ENCODE measurements around the gene CPA2.

Gene CPA2

GRCh38 chr7:130281260-130281659 lies 14.6 kb downstream of the CPA2 start:
- FAIRE-seq, result no peak

- no peak for FAIRE-seq
Observed at GRCh38 chr7:130286881-130287280, 20.2 kb downstream of the CPA2 start.

- FAIRE-seq, result no peak
Observed at GRCh38 chr7:130288168-130288567, 21.5 kb downstream of the CPA2 start.

- no peak for FAIRE-seq
Observed at GRCh38 chr7:130288829-130289228, 22.2 kb downstream of the CPA2 start.

GRCh38 chr7:130289478-130289877 lies 22.8 kb downstream of the CPA2 start:
- FAIRE-seq, result no peak

GRCh38 chr7:130290745-130291144 lies 24.1 kb downstream of the CPA2 start:
- no peak for FAIRE-seq

- FAIRE-seq, result no peak
Observed at GRCh38 chr7:130292682-130293257, 26.1 kb downstream of the CPA2 start, which contains the start of gene CPA4. CPA4 (plus strand) TSS chr7:130293161; CDS start chr7:130293181, 20 bp downstream.

GRCh38 chr7:130293521-130293920 lies 26.9 kb downstream of the CPA2 start:
- no peak for FAIRE-seq

GRCh38 chr7:130294314-130294713 lies 27.7 kb downstream of the CPA2 start:
- FAIRE-seq, result no peak

GRCh38 chr7:130296221-130296951 lies 29.7 kb downstream of the CPA2 start:
- FAIRE-seq, result no peak

- FAIRE-seq, result no peak
Observed at GRCh38 chr7:130297628-130298543, 31.2 kb downstream of the CPA2 start.

GRCh38 chr7:130298544-130299326 lies 32.1 kb downstream of the CPA2 start:
- no peak for FAIRE-seq

GRCh38 chr7:130299866-130300265 lies 33.2 kb downstream of the CPA2 start:
- FAIRE-seq, result no peak

GRCh38 chr7:130301501-130302020 lies 34.9 kb downstream of the CPA2 start:
- no peak for FAIRE-seq

GRCh38 chr7:130302649-130303048 lies 36.0 kb downstream of the CPA2 start:
- no peak for FAIRE-seq

- no peak for FAIRE-seq
Observed at GRCh38 chr7:130303127-130303526, 36.5 kb downstream of the CPA2 start.

GRCh38 chr7:130303551-130303950 lies 36.9 kb downstream of the CPA2 start:
- no peak for FAIRE-seq

GRCh38 chr7:130303982-130304381 lies 37.3 kb downstream of the CPA2 start:
- no peak for FAIRE-seq

GRCh38 chr7:130304878-130305277 lies 38.2 kb downstream of the CPA2 start:
- FAIRE-seq, result no peak

- no peak for FAIRE-seq
Observed at GRCh38 chr7:130305433-130306042, 38.9 kb downstream of the CPA2 start.

GRCh38 chr7:130309986-130310385 lies 43.3 kb downstream of the CPA2 start:
- no peak for FAIRE-seq

- FAIRE-seq, result no peak
Observed at GRCh38 chr7:130314305-130314704, 47.6 kb downstream of the CPA2 start.
